Measurements from ENCODE around the gene FOXP1.

DNA sequence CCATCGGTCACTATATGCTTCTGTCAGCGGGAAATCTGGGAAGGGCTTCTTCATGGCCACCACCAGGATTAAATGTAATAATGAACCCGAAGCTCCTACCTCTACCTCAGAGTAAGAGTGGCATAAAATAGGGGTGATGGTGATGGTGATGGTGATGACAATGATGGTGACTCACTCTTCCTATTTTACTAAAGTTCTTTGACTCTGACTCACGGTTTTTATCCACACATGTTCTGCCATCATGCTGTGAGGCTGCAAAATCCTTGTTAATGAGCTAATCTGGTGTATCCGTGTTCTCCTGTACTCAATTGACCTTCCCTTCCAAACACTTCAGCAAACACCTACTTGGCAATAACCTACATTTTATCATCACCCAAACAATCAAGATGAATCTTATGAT, 18.3 kb upstream of the FOXP1 start:
- TF ChIP-seq, protein P1, sequence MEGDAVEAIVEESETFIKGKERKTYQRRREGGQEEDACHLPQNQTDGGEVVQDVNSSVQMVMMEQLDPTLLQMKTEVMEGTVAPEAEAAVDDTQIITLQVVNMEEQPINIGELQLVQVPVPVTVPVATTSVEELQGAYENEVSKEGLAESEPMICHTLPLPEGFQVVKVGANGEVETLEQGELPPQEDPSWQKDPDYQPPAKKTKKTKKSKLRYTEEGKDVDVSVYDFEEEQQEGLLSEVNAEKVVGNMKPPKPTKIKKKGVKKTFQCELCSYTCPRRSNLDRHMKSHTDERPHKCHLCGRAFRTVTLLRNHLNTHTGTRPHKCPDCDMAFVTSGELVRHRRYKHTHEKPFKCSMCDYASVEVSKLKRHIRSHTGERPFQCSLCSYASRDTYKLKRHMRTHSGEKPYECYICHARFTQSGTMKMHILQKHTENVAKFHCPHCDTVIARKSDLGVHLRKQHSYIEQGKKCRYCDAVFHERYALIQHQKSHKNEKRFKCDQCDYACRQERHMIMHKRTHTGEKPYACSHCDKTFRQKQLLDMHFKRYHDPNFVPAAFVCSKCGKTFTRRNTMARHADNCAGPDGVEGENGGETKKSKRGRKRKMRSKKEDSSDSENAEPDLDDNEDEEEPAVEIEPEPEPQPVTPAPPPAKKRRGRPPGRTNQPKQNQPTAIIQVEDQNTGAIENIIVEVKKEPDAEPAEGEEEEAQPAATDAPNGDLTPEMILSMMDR (IDR thresholded peaks at IDR 0.05; ENCODE audit: poor library complexity, severe bottlenecking), result no peak
- no peak for TF ChIP-seq RAD21 (conservative IDR thresholded peaks at IDR 0.05)
- TF ChIP-seq POLR2AphosphoS5 (IDR thresholded peaks at IDR 0.05), result no peak
